ENCODE data around the gene GTF2E1. TPM values are rescaled to one million over a fixed set of nuclear protein-coding genes. Genes with fewer than 3 reads are reported as not detected.
"Not testable (repeated sequence)": the region's sequence is repeated elsewhere in the genome, so short reads cannot be mapped to it uniquely, and the experiment has no call there.

The GTF2E1 gene
- total RNA-seq, 1 donor from 2014 or later: 9.1 TPM

- intact Hi-C loops (cut with DNase I): no loop called here
- Histone ChIP-seq H3K4me1 (peaks cover 6% of the 10 kb centered on the region), H3K27me3 (no peaks in the 10 kb centered on the region), H3K36me3 (no peaks in the 10 kb centered on the region), H3K4me3 (no peak overlapping the region), H3K9me3 (no peaks in the 10 kb centered on the region), H3K27ac (no peak overlapping the region)
- TF ChIP-seq POLR2AphosphoS5 (IDR thresholded peaks at IDR 0.05; ENCODE audit: insufficient read depth in 1 of 2, low read depth in 1 of 2) (no peak), POLR2A (IDR thresholded peaks at IDR 0.05) (no peak), CTCF (IDR thresholded peaks at IDR 0.05) (no peak)
- DNase-seq (ENCODE audit: extremely low spot score in 2 of 2): no peak
Observed at GRCh38 chr3:120706950-120707349, 35.6 kb upstream of the GTF2E1 start.

- Histone ChIP-seq H3K36me3 (no peaks in the 10 kb centered on the region), H3K4me1 (peaks cover 6% of the 10 kb centered on the region), H3K27me3 (no peaks in the 10 kb centered on the region), H3K4me3 (no peak overlapping the region), H3K27ac (no peak overlapping the region), H3K9me3 (no peaks in the 10 kb centered on the region)
- DNase-seq (ENCODE audit: extremely low spot score in 2 of 2): no peak
- intact Hi-C loops (cut with DNase I): no loop called here
- TF ChIP-seq POLR2A (IDR thresholded peaks at IDR 0.05) (no peak), POLR2AphosphoS5 (IDR thresholded peaks at IDR 0.05; ENCODE audit: insufficient read depth in 1 of 2, low read depth in 1 of 2) (no peak), CTCF (IDR thresholded peaks at IDR 0.05) (no peak)
Observed at GRCh38 chr3:120708408-120708807, 34.1 kb upstream of the GTF2E1 start.

GRCh38 chr3:120710369-120710768, 32.2 kb upstream of the GTF2E1 start:
- H3K4me1 ChIP-seq: peaks cover 1% of the 10 kb centered on the region
- TF ChIP-seq POLR2AphosphoS5 (IDR thresholded peaks at IDR 0.05; ENCODE audit: insufficient read depth in 1 of 2, low read depth in 1 of 2) (no peak), CTCF (IDR thresholded peaks at IDR 0.05) (no peak), POLR2A (IDR thresholded peaks at IDR 0.05) (no peak)
- H3K36me3 ChIP-seq: no peaks in the 10 kb centered on the region
- no peak overlapping the region for H3K27ac ChIP-seq
- H3K4me3 ChIP-seq: no peak overlapping the region
- no peak for DNase-seq (ENCODE audit: extremely low spot score in 2 of 2)
- intact Hi-C loops (cut with DNase I): no loop called here
- H3K27me3 ChIP-seq: no peaks in the 10 kb centered on the region
- H3K9me3 ChIP-seq: no peaks in the 10 kb centered on the region

GRCh38 chr3:120713262-120713661, 29.3 kb upstream of the GTF2E1 start:
- intact Hi-C loops (cut with DNase I): no loop called here
- DNase-seq (ENCODE audit: extremely low spot score in 2 of 2): no peak
- H3K4me3 ChIP-seq: no peak overlapping the region
- TF ChIP-seq CTCF (IDR thresholded peaks at IDR 0.05) (no peak), POLR2AphosphoS5 (IDR thresholded peaks at IDR 0.05; ENCODE audit: insufficient read depth in 1 of 2, low read depth in 1 of 2) (no peak), POLR2A (IDR thresholded peaks at IDR 0.05) (no peak)
- H3K4me1 ChIP-seq: no peaks in the 10 kb centered on the region
- H3K27me3 ChIP-seq: no peaks in the 10 kb centered on the region
- H3K27ac ChIP-seq: no peak overlapping the region
- H3K9me3 ChIP-seq: no peaks in the 10 kb centered on the region
- H3K36me3 ChIP-seq: no peaks in the 10 kb centered on the region

GRCh38 chr3:120719167-120719834, 23.2 kb upstream of the GTF2E1 start:
- H3K36me3 ChIP-seq; H3K9me3 ChIP-seq; H3K27me3 ChIP-seq; DNase-seq (ENCODE audit: extremely low spot score in 2 of 2); H3K27ac ChIP-seq; intact Hi-C loops (cut with DNase I): not testable (repeated sequence)
- peaks cover 13% of the 10 kb centered on the region for H3K4me1 ChIP-seq
- H3K4me3 ChIP-seq: peak overlapping the region in 1 of 2 donors; percentile 35

Measured in vagina (tissue), 2 donors.